Adipocyte (in vitro differentiated cells): Measurements from ENCODE around the gene VASH1.
A peak's percentile ranks its signal among the peaks of the same experiment; 100 is the strongest.

ENCODE experiments used
- DNase-seq: peaks from one replicate; pipeline ENCODE4 v3.0.0-alpha.2; 2015; ENCODE audit warnings: low read depth
- H3K27me3 ChIP-seq: replicated peaks from 2 replicates; pipeline ENCODE4 v1.7.0; 2013; ENCODE audit warnings: mild to moderate bottlenecking, low read length, moderate library complexity; ENCODE audit not compliant: control insufficient read depth, insufficient read depth
- H3K36me3 ChIP-seq: 2 replicates; pipeline ENCODE4 v1.7.0; 2013; ENCODE audit warnings: low read length, mild to moderate bottlenecking, moderate library complexity; ENCODE audit not compliant: control insufficient read depth, insufficient read depth, severe bottlenecking
- H3K4me1 ChIP-seq: 2 replicates; pipeline ENCODE4 v1.7.0; 2013; ENCODE audit warnings: mild to moderate bottlenecking, low read length, moderate library complexity; ENCODE audit not compliant: control insufficient read depth, insufficient read depth
- H3K4me3 ChIP-seq: 2 replicates; pipeline ENCODE4 v1.7.0; 2013; ENCODE audit warnings: mild to moderate bottlenecking, low read length, moderate library complexity
- H3K9ac ChIP-seq: 2 replicates; pipeline ENCODE4 v1.7.0; 2013; ENCODE audit warnings: mild to moderate bottlenecking, low read length, moderate library complexity
- H3K9me3 ChIP-seq: 2 replicates; pipeline ENCODE4 v1.7.0; 2013; ENCODE audit warnings: mild to moderate bottlenecking, low read length, moderate library complexity; ENCODE audit not compliant: control insufficient read depth

Gene VASH1

DNA sequence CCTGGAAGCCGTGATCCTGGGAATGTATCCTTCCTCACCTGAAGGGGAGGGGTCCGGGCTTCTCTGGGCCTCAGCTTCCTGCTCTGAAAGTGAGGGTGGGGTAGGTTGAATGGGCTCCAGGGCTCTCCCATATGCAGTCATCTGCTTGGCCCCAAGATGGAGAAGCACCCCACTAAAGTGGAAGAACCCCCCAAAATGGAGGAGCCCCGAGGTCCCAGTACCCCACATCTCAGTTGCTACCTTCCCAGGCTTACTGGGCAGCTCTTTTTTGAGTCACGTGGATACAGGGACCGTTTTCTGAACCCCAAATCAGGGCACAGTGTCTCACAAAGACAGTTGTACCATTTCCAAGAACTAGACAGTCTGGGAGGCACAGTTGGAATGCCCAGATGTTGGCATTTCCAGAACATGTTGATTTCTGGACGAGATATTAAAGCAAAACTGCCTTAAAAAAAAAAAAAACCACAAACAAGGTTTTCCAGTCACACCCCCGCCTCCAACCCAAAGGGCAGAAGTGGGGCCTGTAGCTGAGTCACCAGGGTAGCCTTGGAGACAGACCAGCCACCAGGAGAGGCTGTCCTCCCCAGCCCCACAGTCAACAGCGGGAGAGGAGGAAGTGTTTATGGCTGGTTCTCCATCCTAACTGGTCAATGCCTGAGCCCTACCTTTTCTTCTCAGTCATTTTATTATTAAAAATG is 12.1 kb downstream of the VASH1 start:
- Histone ChIP-seq H3K9me3 (no peaks in the 10 kb centered on the region), H3K4me3 (peak overlapping the region; percentile 9), H3K27me3 (no peaks in the 10 kb centered on the region), H3K9ac (peak overlapping the region; percentile 36), H3K4me1 (peaks cover 19% of the 10 kb centered on the region), H3K36me3 (no peaks in the 10 kb centered on the region)
- peak; percentile 84 for DNase-seq

DNA sequence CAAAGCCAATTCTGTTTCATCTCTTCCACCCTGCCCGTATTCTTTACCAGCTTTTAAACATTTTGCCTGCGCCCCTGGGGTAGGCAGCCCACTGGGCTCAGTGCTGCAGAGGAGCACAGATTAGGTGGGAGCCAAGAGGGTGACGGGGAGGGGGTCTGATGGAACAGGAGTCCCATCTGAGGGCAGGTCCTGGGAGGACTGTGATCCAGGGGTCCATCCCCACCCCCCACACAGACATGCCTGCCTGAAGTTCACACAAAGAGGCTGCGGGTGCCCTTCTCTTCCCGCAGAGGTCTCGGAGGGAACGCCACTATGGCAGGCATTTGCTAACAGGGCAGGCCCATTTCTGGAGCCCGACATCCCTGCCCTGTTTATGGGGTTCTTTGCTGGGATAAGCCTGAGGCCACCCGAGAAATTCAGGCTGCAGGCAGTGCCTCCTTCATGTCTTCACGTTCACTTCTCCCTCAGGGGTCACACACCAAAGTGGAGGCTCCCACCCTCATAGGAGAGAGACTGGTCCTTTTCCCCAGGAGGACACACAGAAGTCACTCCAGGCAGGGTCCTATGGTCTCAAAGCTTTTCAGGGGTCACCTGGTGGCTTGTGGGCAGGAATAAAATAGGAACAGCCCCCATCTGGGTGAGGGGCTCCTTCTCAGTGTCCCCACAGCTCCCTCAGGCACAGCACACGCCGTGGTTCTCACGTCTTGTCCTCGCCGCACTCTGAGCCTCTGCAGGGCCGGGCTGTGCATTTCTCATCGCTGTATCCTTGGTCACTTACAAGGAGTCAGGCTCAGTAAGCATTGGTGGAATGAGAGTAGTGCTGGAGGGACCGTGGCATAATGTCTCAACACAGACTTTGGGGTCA is 12.9 kb downstream of the VASH1 start:
- no peak for DNase-seq
- Histone ChIP-seq H3K9me3 (no peaks in the 10 kb centered on the region), H3K36me3 (no peaks in the 10 kb centered on the region), H3K4me1 (peaks cover 19% of the 10 kb centered on the region), H3K4me3 (no peak overlapping the region), H3K27me3 (no peaks in the 10 kb centered on the region), H3K9ac (no peak overlapping the region)

DNA sequence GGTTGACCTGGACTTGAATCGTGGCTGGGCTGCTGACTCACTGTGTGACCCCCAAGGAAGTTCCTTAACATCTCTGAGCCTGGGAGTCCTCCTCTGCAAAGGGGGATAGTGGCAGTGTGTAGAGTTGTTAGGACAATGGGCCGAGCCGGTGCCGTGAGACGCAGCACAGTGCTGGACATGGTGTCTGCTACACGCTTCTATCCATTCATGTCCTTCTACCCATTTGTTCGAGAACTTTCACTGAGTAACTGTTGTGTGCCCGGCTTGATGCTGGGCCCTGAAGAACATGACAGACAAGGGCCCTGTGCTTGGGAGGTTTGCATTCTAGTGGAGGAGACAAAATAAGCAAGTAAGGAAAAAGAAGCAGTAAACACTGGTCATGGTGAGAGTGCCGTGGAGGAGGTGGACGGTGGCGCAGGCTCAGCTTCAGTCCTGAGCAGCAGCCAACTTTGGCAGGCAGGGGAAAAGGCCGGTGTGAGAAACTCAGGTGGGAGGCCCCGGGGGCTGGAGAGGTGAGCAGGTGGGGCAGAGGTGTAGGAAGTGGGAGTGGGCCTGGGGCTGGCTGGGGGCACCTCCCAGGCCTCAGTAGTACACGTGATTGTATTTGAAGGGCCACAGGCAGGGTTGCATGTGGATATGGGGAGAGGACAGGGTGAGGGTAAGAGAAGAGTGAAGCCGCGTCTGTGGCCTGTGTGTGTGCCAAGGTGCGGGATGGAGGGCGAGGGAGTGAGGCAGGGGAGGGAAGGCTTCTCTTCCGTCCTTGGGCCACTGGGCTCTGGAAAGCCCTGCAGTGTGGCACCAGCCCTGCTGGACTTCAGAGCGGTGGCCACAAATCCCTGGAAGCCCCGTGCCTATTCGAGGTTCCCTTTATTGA is 13.8 kb downstream of the VASH1 start:
- Histone ChIP-seq H3K4me1 (peaks cover 19% of the 10 kb centered on the region), H3K36me3 (no peaks in the 10 kb centered on the region), H3K27me3 (no peaks in the 10 kb centered on the region), H3K9me3 (no peaks in the 10 kb centered on the region), H3K4me3 (no peak overlapping the region), H3K9ac (no peak overlapping the region)
- DNase-seq: no peak

DNA sequence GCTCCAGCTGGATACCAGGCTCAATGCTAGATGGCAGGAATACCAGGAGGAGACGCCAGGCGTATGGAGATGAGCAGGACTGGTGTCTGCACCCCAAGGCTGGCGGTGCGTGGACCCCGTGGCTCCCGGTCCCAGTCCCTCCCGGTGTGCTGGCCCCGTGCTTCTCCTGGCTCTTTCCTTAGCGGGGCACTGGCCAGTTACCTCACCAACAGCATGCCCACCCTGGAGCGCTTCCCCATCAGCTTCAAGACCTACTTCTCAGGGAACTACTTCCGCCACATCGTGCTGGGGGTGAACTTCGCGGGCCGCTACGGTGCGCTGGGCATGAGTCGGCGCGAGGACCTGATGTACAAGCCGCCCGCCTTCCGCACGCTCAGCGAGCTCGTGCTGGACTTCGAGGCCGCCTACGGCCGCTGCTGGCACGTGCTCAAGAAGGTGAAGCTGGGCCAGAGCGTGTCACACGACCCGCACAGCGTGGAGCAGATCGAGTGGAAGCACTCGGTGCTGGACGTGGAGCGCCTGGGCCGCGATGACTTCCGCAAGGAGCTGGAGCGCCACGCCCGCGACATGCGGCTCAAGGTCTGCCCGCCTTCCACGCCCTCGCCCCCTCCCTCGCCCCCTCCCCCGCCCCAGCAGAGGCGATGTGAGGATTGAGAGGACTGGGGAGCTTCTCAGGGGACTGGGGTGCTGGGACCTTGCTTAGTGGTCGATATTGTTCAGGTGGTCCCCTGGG is 14.6 kb downstream of the VASH1 start:
- H3K9ac ChIP-seq: no peak overlapping the region
- H3K4me3 ChIP-seq: no peak overlapping the region
- H3K9me3 ChIP-seq: no peaks in the 10 kb centered on the region
- H3K27me3 ChIP-seq: no peaks in the 10 kb centered on the region
- H3K36me3 ChIP-seq: no peaks in the 10 kb centered on the region
- peaks cover 19% of the 10 kb centered on the region for H3K4me1 ChIP-seq
- DNase-seq: no peak

DNA sequence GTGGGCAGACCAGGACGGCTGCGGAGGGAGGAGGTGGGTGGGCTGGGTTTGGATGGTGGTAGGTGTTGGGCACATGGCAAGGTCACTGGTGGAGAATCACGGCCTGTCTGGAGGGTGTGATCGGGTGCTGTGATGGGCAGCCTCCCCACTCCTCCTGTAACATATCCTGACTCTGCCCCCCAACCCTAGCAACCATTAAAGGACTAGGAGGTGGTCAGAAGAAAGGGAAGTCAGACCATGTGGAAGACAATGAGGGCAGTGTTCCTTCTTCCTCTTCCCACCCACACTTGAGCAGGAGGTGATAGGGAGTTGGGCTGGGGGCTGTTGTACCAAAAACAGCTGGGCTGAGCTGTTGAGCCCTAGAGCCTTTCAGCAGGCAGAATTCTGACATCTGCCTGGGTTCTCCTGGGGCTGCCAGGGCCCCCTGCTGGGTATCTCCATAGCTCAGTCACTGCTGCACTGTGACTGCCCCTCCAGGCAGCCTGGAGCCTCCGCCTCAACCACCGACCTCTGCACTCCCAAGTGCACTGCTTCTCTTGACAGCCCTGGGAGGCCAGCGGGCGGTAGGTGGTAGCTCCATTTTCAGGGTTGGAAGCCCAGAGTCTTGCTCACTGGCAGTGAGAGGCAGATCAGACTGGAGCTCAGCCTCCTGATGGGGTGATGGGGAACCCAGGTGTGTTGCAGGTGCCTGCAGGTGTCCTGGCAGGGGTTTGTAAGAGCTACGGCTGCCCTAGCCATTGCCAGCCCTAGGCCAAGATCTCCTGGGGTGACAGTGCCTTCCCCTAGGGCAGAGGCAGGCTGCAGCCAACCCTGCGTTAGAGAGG is 15.4 kb downstream of the VASH1 start:
- Histone ChIP-seq H3K9ac (no peak overlapping the region), H3K4me1 (peaks cover 19% of the 10 kb centered on the region), H3K27me3 (no peaks in the 10 kb centered on the region), H3K9me3 (no peaks in the 10 kb centered on the region), H3K36me3 (no peaks in the 10 kb centered on the region), H3K4me3 (no peak overlapping the region)
- no peak for DNase-seq

DNA sequence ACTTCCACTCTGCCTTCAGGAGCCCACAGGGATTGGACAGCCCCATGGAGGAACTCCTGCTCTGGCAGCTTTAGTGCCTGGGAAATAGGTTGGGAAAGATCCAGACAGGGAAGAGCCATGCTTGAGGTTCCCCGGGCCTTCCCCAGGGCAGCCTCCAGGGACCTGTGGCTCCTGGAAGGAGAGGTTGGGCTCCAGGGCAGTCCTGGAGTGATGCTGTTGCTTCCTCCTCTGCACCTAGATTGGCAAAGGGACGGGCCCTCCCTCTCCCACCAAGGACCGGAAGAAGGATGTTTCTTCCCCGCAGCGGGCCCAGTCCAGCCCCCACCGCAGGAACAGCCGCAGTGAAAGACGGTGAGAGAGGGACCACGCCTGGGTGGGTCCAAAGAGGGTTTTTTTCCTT is 16.5 kb downstream of the VASH1 start:
- H3K4me1 ChIP-seq: peaks cover 13% of the 10 kb centered on the region
- no peaks in the 10 kb centered on the region for H3K27me3 ChIP-seq
- no peak for DNase-seq
- no peak overlapping the region for H3K9ac ChIP-seq
- H3K9me3 ChIP-seq: no peaks in the 10 kb centered on the region
- H3K36me3 ChIP-seq: peaks cover 8% of the 10 kb centered on the region
- no peak overlapping the region for H3K4me3 ChIP-seq

GRCh38 chr14:76778546-76779215 is 17.4 kb downstream of the VASH1 start:
- Histone ChIP-seq H3K9me3 (no peaks in the 10 kb centered on the region), H3K4me3 (no peak overlapping the region), H3K4me1 (peaks cover 6% of the 10 kb centered on the region), H3K36me3 (peaks cover 8% of the 10 kb centered on the region), H3K27me3 (no peaks in the 10 kb centered on the region), H3K9ac (no peak overlapping the region)
- DNase-seq: no peak

GRCh38 chr14:76779221-76780057 is 18.2 kb downstream of the VASH1 start:
- H3K9ac ChIP-seq: no peak overlapping the region
- H3K36me3 ChIP-seq: peaks cover 12% of the 10 kb centered on the region
- no peak for DNase-seq
- no peak overlapping the region for H3K4me3 ChIP-seq
- no peaks in the 10 kb centered on the region for H3K27me3 ChIP-seq
- peaks cover 2% of the 10 kb centered on the region for H3K4me1 ChIP-seq
- H3K9me3 ChIP-seq: no peaks in the 10 kb centered on the region

DNA sequence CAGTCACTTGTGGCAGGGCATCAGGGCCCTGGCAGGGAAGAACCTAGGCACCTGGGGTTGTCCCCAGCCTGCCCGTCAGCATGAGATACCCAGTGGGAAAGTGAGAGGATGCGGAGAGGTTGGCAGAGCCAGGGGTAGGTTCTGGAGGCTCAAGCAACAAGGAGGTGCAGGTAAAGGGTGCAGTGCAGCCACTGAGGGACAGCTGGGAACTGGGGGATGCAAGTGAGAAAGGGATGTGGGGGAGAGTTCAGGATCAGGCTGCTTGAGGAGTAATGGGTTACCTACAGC is 18.7 kb downstream of the VASH1 start:
- peaks cover 12% of the 10 kb centered on the region for H3K36me3 ChIP-seq
- H3K27me3 ChIP-seq: no peaks in the 10 kb centered on the region
- no peak overlapping the region for H3K9ac ChIP-seq
- H3K4me1 ChIP-seq: peaks cover 2% of the 10 kb centered on the region
- no peak overlapping the region for H3K4me3 ChIP-seq
- no peak for DNase-seq
- no peaks in the 10 kb centered on the region for H3K9me3 ChIP-seq
